ENCODE data around the gene PLD4.
"Not testable (repeated sequence)": the region's sequence is repeated elsewhere in the genome, so short reads cannot be mapped to it uniquely, and the experiment has no call there.

PLD4 gene

GRCh38 chr14:104886690-104887622 lies 37.7 kb upstream of the PLD4 start:
- DNase-seq, result no peak

- no peak for DNase-seq
Measured at GRCh38 chr14:104887623-104888488, 36.8 kb upstream of the PLD4 start.

GRCh38 chr14:104888489-104889374 lies 35.9 kb upstream of the PLD4 start:
- no peak for DNase-seq

GRCh38 chr14:104889375-104889757 lies 35.3 kb upstream of the PLD4 start:
- DNase-seq, result no peak

GRCh38 chr14:104890292-104890691 lies 34.4 kb upstream of the PLD4 start:
- DNase-seq, result not testable (repeated sequence)

- DNase-seq, result no peak
Measured at GRCh38 chr14:104891121-104891551, 33.5 kb upstream of the PLD4 start.

- no peak for DNase-seq
Measured at GRCh38 chr14:104891664-104892530, 32.8 kb upstream of the PLD4 start.

GRCh38 chr14:104892531-104893434 lies 31.9 kb upstream of the PLD4 start:
- no peak for DNase-seq

GRCh38 chr14:104893435-104894207 lies 31.1 kb upstream of the PLD4 start:
- DNase-seq, result no peak

- DNase-seq, result no peak
Measured at GRCh38 chr14:104894331-104895206, 30.1 kb upstream of the PLD4 start.

GRCh38 chr14:104895207-104895785 lies 29.4 kb upstream of the PLD4 start:
- no peak for DNase-seq

- DNase-seq, result no peak
Measured at GRCh38 chr14:104895786-104896661, 28.7 kb upstream of the PLD4 start.

GRCh38 chr14:104897330-104898194 lies 27.1 kb upstream of the PLD4 start:
- no peak for DNase-seq

- DNase-seq, result no peak
Measured at GRCh38 chr14:104898195-104898558, 26.5 kb upstream of the PLD4 start.

GRCh38 chr14:104898870-104899510 lies 25.7 kb upstream of the PLD4 start:
- no peak for DNase-seq

- DNase-seq, result no peak
Measured at GRCh38 chr14:104899781-104900180, 24.9 kb upstream of the PLD4 start.
